ENCODE data around the gene MGLL.
"Not testable (repeated sequence)": the region's sequence is repeated elsewhere in the genome, so short reads cannot be mapped to it uniquely, and the experiment has no call there.

The MGLL gene

GRCh38 chr3:127688416-127689265, 133.7 kb downstream of the MGLL start:
- DNase-seq (ENCODE audit: low read depth), result no peak

GRCh38 chr3:127688022-127688415, 134.3 kb downstream of the MGLL start:
- DNase-seq (ENCODE audit: low read depth), result no peak

DNA sequence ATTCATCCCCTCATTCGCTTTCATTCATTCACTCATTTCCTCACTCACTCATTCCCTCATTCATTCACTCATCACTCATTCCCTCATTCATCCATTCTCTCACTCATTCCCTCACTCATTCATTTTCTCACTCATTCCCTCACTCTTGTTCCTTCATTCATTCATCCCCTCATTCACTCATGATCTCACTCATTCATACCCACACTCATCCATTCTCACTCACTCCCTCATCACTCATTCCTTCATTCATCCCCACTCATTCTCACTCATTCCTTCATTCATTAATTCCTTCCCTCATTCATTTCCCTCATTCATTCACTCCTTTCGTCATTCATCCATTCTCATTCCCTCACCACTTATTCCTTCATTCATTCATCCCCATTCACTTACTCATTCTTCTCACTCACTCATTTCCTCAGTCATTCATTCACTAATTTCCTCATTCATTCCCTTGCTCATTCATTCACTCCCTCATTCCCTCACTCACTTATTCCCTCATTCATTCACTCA, 135.0 kb downstream of the MGLL start:
- DNase-seq (ENCODE audit: low read depth), result no peak

- no peak for DNase-seq (ENCODE audit: low read depth)
These were observed 135.8 kb downstream of the MGLL start for GRCh38 chr3:127686512-127686894.

DNA sequence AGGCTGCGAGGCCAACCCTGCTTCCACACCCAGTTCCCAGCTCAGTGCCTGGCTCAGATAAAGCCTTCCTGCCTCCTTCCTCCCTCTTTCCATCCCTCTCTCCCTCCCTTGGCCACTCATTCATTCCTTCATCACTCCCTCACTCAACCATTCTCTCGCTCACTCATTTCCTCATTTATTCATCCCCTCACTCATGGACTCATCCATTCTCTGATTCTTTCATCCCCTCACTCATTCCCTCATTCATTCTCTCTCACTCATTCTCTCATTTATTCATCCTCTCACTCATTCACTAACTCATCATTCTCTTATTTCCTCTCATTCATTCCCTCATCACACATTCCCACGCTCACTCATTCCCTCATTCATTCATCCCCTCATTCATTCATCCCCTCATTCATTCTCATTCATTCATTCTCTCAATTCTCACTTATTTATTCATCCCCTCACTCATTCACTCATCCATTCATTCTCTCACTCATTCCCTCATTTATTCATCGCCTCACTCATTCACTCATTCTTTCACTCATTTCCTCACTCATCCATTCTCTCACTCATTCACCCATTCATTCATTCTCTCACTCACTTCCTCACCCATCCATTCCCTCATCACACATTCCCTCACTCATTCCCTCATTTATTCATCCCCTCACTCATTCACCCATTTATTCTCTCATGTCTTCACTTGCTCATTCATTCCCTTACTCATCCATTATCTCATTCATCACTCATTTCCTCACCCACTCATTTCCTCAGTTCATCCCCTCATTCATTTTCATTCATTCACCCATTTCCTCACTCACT, 136.4 kb downstream of the MGLL start:
- no peak for DNase-seq (ENCODE audit: low read depth)

GRCh38 chr3:127684871-127685707, 137.2 kb downstream of the MGLL start:
- no peak for DNase-seq (ENCODE audit: low read depth)

DNA sequence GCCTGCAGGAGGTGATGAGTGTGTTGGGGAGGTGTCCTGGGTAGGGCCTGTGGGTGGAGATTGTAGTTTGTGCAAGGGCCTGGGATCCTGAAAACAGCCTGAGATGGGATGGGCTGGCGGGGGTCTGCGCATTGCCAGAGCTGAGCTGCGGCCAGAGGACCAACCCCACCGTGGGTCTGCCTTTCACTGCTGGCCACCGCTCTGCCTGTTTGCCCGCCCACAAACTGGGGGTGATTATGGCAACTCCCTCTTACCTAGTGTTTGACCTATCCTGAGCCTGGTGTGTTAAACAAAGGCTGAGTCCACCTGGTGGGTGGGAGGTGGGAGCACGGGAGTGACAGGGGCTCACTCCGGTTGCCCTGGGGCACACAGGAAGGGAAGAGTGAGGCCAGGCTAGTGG, 139.8 kb downstream of the MGLL start:
- no peak for DNase-seq (ENCODE audit: low read depth)

DNA sequence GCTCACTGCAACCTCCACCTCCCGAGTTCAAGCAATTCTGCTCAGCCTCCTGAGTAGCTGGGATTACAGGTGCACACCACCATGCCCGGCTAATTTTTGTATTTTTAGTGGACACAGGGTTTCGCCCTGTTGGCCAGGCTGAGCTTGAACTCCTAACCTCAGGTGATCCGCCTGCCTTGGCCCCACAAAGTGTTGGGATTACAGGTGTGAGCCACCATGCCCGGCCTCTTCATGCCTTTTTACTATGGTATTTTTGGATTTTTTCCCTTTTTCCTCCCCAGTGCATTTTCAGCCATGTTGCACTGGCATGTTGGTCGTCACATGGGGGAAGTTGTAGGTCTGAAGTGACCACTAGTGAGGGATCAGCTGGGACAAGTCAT, 140.2 kb downstream of the MGLL start:
- DNase-seq (ENCODE audit: low read depth), result not testable (repeated sequence)

DNA sequence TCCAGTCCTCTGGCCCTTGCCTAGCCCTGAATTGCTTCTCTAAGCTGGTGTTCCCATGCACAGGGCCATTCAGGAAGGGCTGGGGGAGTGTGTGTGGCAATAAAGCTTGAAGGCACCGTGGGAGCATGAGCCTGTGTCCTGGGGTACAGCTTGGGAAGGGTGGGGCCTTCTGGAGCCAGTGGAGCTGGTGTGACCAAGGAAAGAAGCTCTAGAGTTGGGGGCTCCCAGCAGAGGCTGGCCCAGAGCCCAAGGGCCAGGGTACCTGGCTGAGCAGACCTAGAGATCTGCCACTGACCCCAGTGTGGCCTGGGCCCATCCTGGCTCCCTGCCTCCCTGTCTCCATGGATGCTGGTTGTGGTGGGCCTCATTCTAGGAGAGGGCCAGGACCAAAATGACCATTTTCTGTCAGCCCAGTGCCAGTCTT, 141.5 kb downstream of the MGLL start:
- no peak for DNase-seq (ENCODE audit: low read depth)

DNA sequence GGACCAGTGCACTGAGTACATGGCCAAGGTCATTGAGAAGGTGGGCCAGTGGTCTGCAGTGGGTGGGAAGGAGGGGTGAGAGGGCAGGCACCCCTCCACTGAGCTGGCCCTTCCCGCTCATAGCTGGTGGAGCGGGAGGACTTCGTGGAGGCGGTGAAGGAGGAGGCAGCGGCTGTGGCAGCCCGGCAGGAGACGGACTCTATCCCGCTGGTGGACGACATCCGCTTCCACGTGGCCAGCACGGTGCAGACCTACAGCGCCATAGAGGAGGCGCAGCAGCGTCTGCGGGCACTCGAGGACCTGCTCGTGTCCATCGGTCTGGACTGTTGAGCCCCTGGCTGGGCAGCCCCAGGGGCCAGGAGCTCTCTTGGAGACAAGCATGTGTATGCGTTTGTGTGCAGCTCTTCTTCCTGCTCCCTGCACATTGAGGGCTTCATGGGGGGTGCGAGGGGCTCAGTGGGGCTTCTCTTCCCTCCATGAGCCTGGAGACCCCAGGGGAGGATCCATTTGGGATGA, 142.1 kb downstream of the MGLL start:
- DNase-seq (ENCODE audit: low read depth), result no peak

DNA sequence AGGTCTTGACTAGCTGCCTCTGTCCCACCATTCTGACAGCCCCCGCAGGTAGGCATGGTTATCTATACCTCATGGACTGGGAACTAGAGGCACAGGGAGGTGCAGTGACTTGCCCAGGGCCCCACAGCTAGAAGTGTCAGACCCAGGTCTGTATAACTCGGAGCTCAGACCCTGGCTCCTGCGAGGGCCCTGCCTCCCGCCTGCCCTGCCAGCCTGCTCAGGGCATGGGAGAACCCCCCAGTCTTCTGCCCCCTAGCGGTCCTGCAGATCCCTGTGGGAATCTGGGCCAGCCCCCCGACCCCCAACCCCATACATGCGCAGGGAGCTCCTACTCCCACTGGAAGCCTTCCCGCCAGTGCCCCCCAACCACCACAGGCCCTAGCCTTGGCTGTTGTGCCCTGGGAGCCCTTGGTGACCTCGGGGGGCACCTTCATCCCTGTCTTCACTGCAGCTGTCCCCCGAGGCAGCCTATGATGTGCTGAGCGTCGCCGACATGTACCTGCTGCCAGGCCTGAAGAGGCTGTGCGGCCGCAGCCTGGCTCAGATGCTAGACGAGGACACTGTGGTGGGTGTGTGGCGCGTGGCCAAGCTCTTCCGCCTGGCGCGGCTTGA, 142.7 kb downstream of the MGLL start:
- DNase-seq (ENCODE audit: low read depth), result no peak

DNA sequence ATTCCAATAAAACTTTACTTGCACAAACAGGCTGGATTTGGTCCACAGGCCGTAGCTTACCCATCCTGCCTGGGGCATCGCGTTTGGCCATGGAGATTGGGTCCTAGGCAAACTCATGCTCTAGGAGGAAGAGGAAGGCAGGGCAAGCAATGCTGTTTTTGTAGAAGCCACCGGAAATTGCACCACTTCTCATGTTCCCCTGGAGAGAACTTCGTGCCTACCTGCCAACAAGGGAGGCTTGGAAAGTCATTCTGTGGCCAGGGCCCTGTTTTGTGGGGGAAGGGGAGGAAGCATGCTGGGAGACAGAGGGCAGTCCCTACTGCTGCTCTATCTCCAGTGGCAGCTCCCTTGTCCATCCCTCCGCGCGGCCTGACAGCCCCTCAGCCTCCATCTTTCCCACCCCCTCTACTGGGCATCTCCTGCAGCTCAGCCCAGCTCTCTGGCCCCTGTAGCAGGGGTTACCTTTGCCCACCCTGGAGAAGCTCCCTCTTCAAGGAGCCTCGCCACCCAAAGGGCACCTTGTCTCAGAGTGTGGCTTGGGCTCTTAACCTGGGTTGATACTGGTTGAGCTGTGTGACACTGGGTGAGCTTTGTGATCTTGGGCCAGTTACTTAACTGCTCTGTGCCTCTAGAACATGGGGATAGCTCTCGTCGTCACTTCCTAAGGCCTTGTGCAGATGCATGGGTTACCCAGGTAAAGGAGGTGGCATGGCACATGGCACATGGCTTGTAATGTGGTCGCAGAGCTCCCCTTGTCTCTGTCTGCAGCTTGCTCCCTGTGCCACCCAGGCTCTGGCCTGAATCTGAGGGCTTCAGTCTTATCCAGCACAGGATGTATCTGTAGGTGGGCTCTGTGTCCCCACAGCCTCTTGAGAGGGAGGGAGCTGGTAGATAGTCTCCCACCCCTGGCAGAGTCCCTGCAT, 143.4 kb downstream of the MGLL start:
- no peak for DNase-seq (ENCODE audit: low read depth)

GRCh38 chr3:127678315-127678599, 144.1 kb downstream of the MGLL start:
- no peak for DNase-seq (ENCODE audit: low read depth)

DNA sequence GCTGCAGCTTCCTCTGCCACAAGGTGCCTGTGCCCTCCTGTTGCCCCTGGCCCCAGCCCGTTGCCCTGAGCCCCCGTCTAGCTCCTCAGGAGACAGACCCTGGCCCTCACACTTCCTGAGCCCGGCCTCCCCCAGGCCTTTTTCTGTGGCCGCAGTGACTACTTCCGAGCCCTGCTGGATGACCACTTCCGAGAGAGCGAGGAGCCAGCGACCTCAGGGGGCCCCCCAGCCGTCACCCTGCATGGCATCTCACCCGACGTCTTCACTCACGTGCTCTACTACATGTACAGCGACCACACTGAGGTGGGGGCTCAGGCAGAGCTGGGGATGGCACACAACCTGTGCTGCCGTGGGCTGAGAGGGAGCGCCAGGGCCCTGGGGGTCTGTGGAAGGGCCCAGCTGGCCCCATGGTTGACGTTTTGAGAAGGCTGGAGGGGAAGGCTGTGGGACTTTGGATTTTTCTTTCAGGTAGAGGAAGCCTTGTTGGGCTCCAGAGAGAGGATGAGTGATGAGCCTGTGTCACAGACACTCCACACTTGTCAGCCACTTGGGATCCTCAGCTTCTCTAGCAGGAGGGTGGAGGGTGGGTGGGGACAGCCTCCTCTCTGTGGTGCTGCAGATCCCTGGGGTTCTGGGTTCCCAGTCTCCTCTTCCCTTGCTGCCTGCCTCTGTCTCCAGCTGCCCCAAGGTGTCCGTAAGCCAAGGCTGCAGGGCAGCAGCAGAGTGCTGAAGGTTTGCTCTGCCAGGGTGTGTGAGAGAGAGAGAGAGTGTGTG, 144.6 kb downstream of the MGLL start:
- no peak for DNase-seq (ENCODE audit: low read depth)

DNA sequence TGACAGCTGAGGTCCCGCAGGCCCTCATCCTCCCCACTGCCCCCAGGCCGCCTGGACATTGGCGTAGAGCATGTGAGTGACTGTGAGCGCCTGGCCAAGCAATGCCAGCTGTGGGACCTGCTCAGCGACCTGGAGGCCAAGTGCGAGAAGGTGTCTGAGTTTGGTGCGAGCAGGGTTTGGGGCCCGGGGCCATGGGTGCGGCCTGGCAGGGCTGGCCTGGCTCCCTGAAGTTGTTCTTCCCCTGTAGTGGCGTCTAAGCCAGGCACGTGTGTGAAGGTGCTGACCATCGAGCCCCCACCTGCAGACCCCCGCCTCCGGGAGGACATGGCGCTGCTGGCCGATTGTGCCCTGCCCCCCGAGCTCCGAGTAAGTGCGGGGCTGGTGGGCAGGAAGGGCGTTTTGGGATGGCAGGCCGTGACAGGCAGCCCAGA, 145.4 kb downstream of the MGLL start:
- no peak for DNase-seq (ENCODE audit: low read depth)

DNA sequence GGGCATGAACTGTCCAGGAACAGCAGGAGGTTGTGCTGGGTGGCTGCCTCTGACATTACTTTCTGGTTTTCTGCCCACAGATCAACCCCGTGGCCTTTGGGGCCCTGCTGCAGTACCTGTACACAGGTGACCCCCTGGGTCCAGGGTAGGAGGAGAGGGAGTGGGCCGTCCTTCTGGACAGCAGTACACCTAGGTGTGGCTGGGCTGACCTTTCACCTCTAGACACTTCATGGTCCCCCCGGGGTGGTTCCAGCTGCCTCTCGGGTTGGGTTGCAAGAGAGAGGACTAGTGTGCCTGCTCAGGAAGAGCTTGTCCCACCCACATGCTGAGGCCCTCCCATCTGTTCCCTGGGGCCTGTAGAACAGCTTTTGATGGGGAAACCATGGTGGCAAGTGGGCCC, 145.9 kb downstream of the MGLL start:
- no peak for DNase-seq (ENCODE audit: low read depth)

GRCh38 chr3:127675651-127676391, 146.5 kb downstream of the MGLL start:
- DNase-seq (ENCODE audit: low read depth), result no peak

- no peak for DNase-seq (ENCODE audit: low read depth)
These were observed 147.5 kb downstream of the MGLL start for GRCh38 chr3:127674790-127675189.

DNA sequence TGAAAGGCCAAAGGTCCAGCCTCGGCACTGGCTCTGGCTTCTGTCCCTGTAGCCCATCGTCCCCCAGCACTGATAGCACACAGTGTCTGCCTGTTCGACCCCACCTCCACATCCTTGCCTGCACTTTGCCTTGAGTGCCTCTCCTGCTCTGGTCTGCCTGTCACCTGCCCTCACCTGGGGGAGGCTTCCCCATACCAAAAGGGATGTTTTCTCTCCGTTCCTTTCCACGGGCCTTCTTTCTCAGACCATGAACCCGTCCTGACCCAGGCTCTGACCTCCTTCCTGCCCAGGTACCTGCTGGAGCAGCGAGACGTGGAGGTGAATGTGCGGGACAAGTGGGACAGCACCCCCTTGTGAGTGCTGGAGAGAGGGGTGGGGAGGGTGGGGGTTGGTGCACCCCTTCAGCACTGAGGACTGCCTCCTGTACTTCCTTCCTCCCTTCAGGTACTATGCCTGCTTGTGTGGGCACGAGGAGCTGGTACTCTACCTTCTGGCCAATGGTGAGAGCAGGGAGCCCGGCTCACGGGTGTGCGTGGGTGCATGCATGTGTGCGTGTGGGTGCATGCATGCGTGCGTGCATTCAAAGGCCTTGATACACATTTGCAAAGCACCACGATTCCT, 148.1 kb downstream of the MGLL start:
- no peak for DNase-seq (ENCODE audit: low read depth)
